Measurements from ENCODE around the gene TRABD.

The TRABD gene

GRCh38 chr22:50190182-50190940 lies 4.6 kb downstream of the TRABD start:
- H3K4me3 ChIP-seq (ENCODE audit: low read depth, low read length): peak overlapping the region; percentile 30
- peak; percentile 50 for TF ChIP-seq CTCF (IDR thresholded peaks at IDR 0.05; ENCODE audit: low read depth, low read length)
- DNase-seq (ENCODE audit: low read depth, low spot score): peak; percentile 55
- in situ Hi-C loops (cut with HindIII; ENCODE audit: low sequenced_read_pairs): no loop called here

GRCh38 chr22:50190941-50191741 lies 5.4 kb downstream of the TRABD start:
- no peak for TF ChIP-seq CTCF (IDR thresholded peaks at IDR 0.05; ENCODE audit: low read depth, low read length)
- no peak for DNase-seq (ENCODE audit: low read depth, low spot score)

GRCh38 chr22:50192436-50193204 lies 6.9 kb downstream of the TRABD start:
- no peak for TF ChIP-seq CTCF (IDR thresholded peaks at IDR 0.05; ENCODE audit: low read depth, low read length)
- no peak overlapping the region for H3K4me3 ChIP-seq (ENCODE audit: low read depth, low read length)
- DNase-seq (ENCODE audit: low read depth, low spot score): no peak
- in situ Hi-C loops (cut with HindIII; ENCODE audit: low sequenced_read_pairs): no loop called here

More at GRCh38 chr22:50190941-50191741, 5.4 kb downstream of the TRABD start:
- peak overlapping the region; percentile 30 for H3K4me3 ChIP-seq (ENCODE audit: low read depth, low read length)
- in situ Hi-C loops (cut with HindIII; ENCODE audit: low sequenced_read_pairs): no loop called here

GRCh38 chr22:50193621-50194020 lies 7.9 kb downstream of the TRABD start:
- in situ Hi-C loops (cut with HindIII; ENCODE audit: low sequenced_read_pairs): no loop called here

GRCh38 chr22:50194037-50194805 lies 8.5 kb downstream of the TRABD start:
- no peak for TF ChIP-seq CTCF (IDR thresholded peaks at IDR 0.05; ENCODE audit: low read depth, low read length)
- no peak overlapping the region for H3K4me3 ChIP-seq (ENCODE audit: low read depth, low read length)
- DNase-seq (ENCODE audit: low read depth, low spot score): no peak
- in situ Hi-C loops (cut with HindIII; ENCODE audit: low sequenced_read_pairs): no loop called here

More at GRCh38 chr22:50193621-50194020, 7.9 kb downstream of the TRABD start:
- no peak overlapping the region for H3K4me3 ChIP-seq (ENCODE audit: low read depth, low read length)
- DNase-seq (ENCODE audit: low read depth, low spot score): no peak
- no peak for TF ChIP-seq CTCF (IDR thresholded peaks at IDR 0.05; ENCODE audit: low read depth, low read length)

Data from astrocyte of the spinal cord (primary cell).